Stimulated activated CD8-positive, alpha-beta memory T cell treated with anti-CD3 and anti-CD28 coated beads, Interleukin-15, amount 100 ng/mL, for 4 hours (primary cell): Measurements from ENCODE around the gene CCDC12.

Experiments used
- DNase-seq, 2 donors: peaks; one replicate each; pipeline ENCODE4 v3.0.0-alpha.2; 2020; ENCODE audit warnings: low read depth in 2 of 2

The CCDC12 gene

GRCh38 chr3:46893763-46894162 lies 82.8 kb downstream of the CCDC12 start:
- DNase-seq = no peak

- DNase-seq = no peak
Measured at GRCh38 chr3:46893146-46893748, 83.3 kb downstream of the CCDC12 start.

- DNase-seq = no peak
Measured at GRCh38 chr3:46892285-46893145, 84.0 kb downstream of the CCDC12 start.

- DNase-seq = no peak
Measured at GRCh38 chr3:46891132-46891531, 85.4 kb downstream of the CCDC12 start.

- no peak for DNase-seq
Measured at GRCh38 chr3:46890132-46890531, 86.4 kb downstream of the CCDC12 start.

GRCh38 chr3:46889381-46890110 lies 87.0 kb downstream of the CCDC12 start:
- no peak for DNase-seq

GRCh38 chr3:46888705-46889104 lies 87.8 kb downstream of the CCDC12 start:
- DNase-seq = no peak

- DNase-seq = no peak
Measured at GRCh38 chr3:46887980-46888494, 88.5 kb downstream of the CCDC12 start.

GRCh38 chr3:46885612-46886011 lies 90.9 kb downstream of the CCDC12 start:
- no peak for DNase-seq

- no peak for DNase-seq
Measured at GRCh38 chr3:46884929-46885328, 91.6 kb downstream of the CCDC12 start.

GRCh38 chr3:46884427-46884826 lies 92.1 kb downstream of the CCDC12 start:
- no peak for DNase-seq

- no peak for DNase-seq
Measured at GRCh38 chr3:46883830-46884185, 92.7 kb downstream of the CCDC12 start.

GRCh38 chr3:46883054-46883829 lies 93.3 kb downstream of the CCDC12 start:
- no peak for DNase-seq

- DNase-seq = no peak
Measured at GRCh38 chr3:46882377-46883053, 94.0 kb downstream of the CCDC12 start.

- DNase-seq = no peak
Measured at GRCh38 chr3:46881596-46882376, 94.8 kb downstream of the CCDC12 start.

- no peak for DNase-seq
Measured at GRCh38 chr3:46880884-46881595, 95.5 kb downstream of the CCDC12 start.

- DNase-seq = no peak
Measured at GRCh38 chr3:46878781-46879436, 97.6 kb downstream of the CCDC12 start.

GRCh38 chr3:46877406-46878125 lies 99.0 kb downstream of the CCDC12 start, which contains the start of gene PTH1R:
PTH1R (plus strand) TSS chr3:46877721; CDS start chr3:46883560, 5,839 bp downstream.
- DNase-seq = no peak
